Omental fat pad (tissue), 4 donors: ENCODE results near the gene CUL9. TPM values are rescaled to one million over a fixed set of nuclear protein-coding genes. Genes with fewer than 3 reads are reported as not detected.
"Not testable (repeated sequence)": the region's sequence is repeated elsewhere in the genome, so short reads cannot be mapped to it uniquely, and the experiment has no call there.

ENCODE experiments used
- ATAC-seq: fragments of 150-250 bp; one replicate; pipeline ENCODE4 v1.9.1; 2016; ENCODE audit warnings: mild to moderate bottlenecking, moderate library complexity; ENCODE audit not compliant: low FRiP score
- DNase-seq: peaks from one replicate; pipeline ENCODE4 v3.0.0-alpha.2; 2019; ENCODE audit warnings: low spot score
- CTCF ChIP-seq, 3 donors: fragments of 450-650 bp; IDR thresholded peaks; one replicate each; pipeline ENCODE4 v1.5.1; 2016 to 2017; ENCODE audit warnings: antibody characterized with exemption in 3 of 3, mild to moderate bottlenecking in 3 of 3, moderate library complexity in 2 of 3
- total RNA-seq, 4 donors: library from RNA; depleted of rRNA; stranded (reverse); fragments of >200 nt; gene quantifications; one replicate each; pipeline ENCODE4 v1.1.0, GENCODE V29; 2016

Gene CUL9
- 10 to 100 TPM; 24.6 to 41.6 (median 28.7) TPM for total RNA-seq

GRCh38 chr6:43181942-43182860, at the start of gene CUL9:
CUL9 (plus strand) TSS chr6:43182196; CDS start chr6:43184311, 2,115 bp downstream.
- DNase-seq (peak; percentile 64), ATAC-seq (peak; percentile 91)
- no peak for TF ChIP-seq CTCF (IDR thresholded peaks at IDR 0.05)

GRCh38 chr6:43138267-43138666, 43.7 kb upstream of the CUL9 start:
- ATAC-seq (no peak), DNase-seq (no peak)
- no peak for TF ChIP-seq CTCF (IDR thresholded peaks at IDR 0.05)

GRCh38 chr6:43139973-43140372, 42.0 kb upstream of the CUL9 start:
- not testable (repeated sequence) for ATAC-seq, DNase-seq

- no peak for TF ChIP-seq CTCF (IDR thresholded peaks at IDR 0.05)
- ATAC-seq: no peak
- DNase-seq: no peak
Observed at GRCh38 chr6:43141644-43142043, 40.4 kb upstream of the CUL9 start.

GRCh38 chr6:43142101-43142500, 39.9 kb upstream of the CUL9 start:
- DNase-seq (no peak), ATAC-seq (no peak)
- TF ChIP-seq CTCF (IDR thresholded peaks at IDR 0.05): no peak

GRCh38 chr6:43143235-43144128, 38.5 kb upstream of the CUL9 start:
- peak in 1 of 3 donors; percentile 83 for TF ChIP-seq CTCF (IDR thresholded peaks at IDR 0.05)
- peak; percentile 42 for DNase-seq
- peak; percentile 93 for ATAC-seq

GRCh38 chr6:43144879-43145278, 37.1 kb upstream of the CUL9 start:
- no peak for TF ChIP-seq CTCF (IDR thresholded peaks at IDR 0.05)
- ATAC-seq (peak; percentile 33), DNase-seq (no peak)
